Measurements from ENCODE around the gene VWA5A.

The VWA5A gene, protein sequence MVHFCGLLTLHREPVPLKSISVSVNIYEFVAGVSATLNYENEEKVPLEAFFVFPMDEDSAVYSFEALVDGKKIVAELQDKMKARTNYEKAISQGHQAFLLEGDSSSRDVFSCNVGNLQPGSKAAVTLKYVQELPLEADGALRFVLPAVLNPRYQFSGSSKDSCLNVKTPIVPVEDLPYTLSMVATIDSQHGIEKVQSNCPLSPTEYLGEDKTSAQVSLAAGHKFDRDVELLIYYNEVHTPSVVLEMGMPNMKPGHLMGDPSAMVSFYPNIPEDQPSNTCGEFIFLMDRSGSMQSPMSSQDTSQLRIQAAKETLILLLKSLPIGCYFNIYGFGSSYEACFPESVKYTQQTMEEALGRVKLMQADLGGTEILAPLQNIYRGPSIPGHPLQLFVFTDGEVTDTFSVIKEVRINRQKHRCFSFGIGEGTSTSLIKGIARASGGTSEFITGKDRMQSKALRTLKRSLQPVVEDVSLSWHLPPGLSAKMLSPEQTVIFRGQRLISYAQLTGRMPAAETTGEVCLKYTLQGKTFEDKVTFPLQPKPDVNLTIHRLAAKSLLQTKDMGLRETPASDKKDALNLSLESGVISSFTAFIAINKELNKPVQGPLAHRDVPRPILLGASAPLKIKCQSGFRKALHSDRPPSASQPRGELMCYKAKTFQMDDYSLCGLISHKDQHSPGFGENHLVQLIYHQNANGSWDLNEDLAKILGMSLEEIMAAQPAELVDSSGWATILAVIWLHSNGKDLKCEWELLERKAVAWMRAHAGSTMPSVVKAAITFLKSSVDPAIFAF

DNA sequence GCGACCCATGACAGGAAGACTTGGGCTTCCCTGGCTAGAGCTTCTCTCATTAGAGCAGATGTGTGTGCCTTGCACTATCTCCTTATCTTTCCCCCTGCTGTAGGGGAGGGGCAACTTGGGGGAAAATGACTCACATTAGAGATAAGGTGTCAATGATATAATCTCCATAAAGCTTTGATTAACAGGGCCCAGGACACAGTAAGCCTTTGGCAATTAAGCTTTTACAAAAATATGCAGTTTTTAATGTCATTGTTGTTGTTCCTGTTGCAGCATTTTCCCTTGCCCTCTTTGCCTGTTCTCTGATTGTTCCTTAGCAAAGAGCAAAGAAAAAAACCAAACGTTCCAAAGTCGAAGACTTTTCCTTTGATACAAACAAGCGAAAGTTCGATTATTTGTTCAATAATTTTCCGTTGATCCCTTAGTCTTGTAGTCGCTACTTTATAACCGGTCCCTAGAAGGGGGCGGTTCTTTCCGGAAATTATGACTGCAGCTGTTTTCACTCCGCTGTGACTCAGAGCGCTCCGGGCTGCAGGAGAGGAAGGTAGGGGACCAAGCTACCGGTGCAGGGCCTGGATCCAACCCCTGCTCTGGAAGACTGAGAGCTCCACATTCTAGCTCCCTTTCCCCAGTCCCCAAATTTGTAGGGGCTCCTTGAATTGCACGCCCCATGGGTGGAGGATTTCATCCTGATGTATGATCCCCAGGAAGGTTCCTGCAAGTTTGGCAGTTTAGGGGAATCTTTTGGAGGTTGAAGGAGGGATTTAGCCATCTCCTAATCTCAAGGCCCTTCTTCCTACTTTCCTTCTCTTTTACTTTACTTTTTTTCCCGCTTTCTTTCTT, at the start of gene VWA5A:
Gene VWA5A (plus strand): TSS at position 509 of the 840 bp plus-strand sequence. CDS start 2,062 bp downstream, outside the sequence.
- in situ Hi-C loops (cut with MboI; ENCODE audit: low sequenced_read_pairs), result no loop called here

DNA sequence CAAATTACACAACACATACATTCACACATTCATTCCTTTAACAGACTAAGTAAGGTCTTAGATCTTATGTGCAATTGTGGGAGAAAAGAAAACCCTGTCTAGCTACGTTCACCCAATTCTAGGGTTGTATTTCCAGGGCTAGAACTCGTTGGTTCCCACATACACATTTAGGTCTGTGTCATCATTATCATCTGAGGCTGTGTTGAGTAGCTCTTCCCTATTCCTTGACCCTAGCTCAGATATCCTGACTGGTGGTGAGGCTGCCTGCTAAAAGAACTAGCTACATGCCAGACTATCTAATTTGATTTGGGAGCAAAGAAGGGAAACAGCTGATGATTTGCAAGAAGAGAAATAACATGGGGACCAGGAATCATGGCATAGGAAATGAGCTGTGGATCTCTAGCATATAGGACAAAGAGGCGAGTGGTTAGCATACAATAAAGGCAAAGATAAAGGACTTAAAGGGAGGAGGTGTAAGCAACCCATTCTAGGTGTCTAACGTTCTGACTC, 46.6 kb upstream of the VWA5A start:
- in situ Hi-C loops (cut with MboI; ENCODE audit: low sequenced_read_pairs), result no loop called here

DNA sequence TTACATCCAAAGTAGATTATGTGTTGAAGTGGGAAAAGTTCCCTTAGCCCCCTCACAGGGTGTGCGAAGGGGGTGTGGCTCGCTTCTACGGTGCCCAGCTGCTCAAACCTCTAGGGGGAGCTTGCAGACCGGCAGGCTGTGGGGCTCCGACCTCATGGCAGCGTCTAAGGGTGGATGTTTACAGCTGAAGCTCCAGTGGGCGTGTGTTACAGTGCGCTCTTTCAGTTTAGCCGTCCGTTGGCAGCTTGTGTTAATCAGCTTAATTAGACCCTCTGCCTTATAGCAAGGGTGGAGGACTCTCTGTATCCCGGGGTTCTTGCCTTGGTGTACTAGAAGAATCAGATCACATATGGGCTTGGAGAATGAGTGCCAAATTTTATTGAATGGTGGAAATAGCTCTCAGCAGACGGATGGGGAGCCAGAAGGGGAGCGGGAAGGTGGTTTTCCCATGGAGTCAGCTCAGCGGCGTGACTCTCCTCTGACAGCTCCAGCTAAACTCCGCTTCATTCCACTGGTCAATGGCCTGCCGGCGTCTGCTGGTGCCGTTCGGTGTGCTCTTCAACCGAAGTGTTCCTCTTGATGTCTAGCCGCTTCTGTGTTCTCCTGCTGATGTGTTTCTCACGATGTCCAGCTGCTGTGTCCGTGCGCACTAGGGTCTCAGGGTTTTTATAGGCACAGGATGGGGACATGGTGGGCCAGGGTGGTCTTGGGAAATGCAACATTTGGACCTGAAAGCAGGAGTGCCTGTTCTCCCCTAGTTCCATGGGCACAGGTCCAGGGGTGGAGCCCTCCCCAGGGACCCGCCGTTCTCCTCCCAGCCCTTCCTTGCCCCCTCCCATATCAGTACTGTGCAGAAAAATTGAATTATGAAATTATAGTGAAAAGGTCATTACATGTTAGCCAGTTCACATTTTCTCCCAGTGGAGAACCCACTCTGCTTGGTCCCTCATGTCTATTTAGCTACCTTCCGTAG, 45.5 kb upstream of the VWA5A start:
- in situ Hi-C loops (cut with MboI; ENCODE audit: low sequenced_read_pairs), result no loop called here

DNA sequence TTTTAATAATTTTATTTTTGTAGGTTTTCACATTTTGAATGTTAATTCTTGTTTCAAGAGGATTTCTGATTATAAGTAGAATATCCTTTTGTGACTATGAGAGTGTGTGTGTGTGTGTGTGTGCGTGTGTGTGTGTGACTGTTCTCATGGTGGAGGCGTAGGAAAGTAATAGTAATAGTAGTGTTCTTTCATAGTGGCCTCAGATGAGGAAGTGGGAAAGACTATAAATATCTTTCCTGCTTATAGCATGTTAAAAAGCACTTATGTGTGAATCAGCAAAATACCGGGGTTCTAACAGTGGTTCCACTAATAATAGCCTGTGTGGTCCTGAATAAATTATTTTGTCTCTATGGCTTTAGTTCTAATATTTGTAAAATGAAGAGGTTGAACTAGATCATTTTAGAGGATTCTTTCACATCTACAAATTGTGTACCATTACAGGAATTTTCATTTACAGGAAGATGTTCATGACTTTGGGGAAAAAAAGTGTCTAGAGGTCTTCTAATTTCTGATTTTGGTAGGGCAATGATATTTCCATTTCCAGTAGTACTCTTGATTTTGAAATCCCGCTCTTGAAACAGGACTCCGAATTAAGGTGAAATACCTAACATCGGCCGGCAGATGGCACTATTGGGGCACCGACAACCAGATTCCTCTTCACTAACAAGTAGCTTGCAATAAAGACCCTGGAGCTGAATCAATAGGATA, 44.2 kb upstream of the VWA5A start:
- in situ Hi-C loops (cut with MboI; ENCODE audit: low sequenced_read_pairs), result no loop called here

DNA sequence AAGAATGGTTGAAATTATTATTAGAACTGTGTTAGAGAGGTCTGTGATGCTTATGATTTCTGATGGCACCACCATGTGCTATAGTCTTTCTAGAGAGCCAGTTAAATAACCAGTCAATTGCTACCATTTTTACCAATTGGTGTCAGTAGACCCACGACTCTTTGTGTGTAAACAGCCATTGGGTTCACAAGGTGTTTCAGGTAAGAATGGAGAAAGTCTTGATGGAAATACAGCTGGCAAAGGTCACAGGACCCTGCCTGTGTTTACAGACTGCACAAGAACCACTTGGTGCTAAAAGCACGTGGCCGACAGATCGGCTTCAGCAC, 43.7 kb upstream of the VWA5A start:
- in situ Hi-C loops (cut with MboI; ENCODE audit: low sequenced_read_pairs), result no loop called here

DNA sequence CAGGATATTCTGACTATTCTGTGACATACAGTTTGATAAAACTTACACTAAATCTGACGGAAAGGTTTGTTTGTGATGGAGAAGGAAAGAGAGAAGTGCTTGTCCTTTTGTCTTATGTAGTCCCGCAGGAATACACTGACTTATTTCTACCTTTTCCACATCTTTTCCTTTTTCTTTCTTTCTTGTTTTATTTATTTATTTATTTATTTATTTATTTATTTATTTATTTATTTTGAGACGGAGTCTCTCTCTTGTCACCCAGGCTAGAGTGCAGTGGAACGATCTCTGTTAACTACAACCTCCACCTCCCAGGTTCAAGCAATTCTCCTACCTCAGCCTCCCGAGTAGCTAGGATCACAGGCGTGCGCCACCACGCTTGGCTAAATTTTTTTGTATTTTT, 43.1 kb upstream of the VWA5A start:
- in situ Hi-C loops (cut with MboI; ENCODE audit: low sequenced_read_pairs), result no loop called here

DNA sequence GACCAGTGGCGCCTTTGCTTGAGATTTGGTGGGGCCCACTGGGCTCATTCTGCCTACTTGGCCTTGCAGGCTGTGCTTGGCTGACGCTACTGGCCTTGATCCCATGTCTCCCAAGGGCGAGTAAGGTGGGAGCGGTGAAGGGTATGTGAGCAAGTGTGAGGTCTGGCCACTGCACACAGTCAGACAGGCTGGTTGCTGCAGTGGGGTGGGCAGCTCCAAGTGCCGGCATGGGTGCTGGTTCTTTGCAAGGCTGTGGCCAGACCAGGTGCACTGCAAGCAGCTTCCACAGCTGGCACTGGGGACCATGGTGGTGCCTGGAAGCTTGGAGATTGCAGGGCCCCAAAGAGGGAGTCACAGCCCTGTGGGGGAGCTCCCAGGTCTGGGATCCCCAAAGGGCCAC, 40.7 kb upstream of the VWA5A start:
- in situ Hi-C loops (cut with MboI; ENCODE audit: low sequenced_read_pairs), result no loop called here

DNA sequence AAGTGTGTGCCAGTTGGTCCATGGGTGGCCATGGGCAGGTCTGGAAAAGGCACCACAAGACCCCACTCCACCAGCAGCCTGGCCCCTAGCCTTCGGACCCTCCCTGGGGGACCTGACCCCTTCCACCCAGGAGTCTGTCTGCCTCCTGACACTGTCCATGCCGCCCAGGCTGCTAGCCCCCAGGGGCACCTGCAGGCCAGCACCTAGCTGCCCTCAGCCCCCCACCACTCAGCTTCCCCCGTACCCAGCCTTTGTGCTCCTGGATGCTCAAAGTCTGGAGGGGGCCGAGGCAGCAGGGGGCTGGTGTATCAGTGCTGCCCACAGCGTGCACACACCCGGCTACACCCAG, 39.8 kb upstream of the VWA5A start:
- in situ Hi-C loops (cut with MboI; ENCODE audit: low sequenced_read_pairs), result no loop called here

DNA sequence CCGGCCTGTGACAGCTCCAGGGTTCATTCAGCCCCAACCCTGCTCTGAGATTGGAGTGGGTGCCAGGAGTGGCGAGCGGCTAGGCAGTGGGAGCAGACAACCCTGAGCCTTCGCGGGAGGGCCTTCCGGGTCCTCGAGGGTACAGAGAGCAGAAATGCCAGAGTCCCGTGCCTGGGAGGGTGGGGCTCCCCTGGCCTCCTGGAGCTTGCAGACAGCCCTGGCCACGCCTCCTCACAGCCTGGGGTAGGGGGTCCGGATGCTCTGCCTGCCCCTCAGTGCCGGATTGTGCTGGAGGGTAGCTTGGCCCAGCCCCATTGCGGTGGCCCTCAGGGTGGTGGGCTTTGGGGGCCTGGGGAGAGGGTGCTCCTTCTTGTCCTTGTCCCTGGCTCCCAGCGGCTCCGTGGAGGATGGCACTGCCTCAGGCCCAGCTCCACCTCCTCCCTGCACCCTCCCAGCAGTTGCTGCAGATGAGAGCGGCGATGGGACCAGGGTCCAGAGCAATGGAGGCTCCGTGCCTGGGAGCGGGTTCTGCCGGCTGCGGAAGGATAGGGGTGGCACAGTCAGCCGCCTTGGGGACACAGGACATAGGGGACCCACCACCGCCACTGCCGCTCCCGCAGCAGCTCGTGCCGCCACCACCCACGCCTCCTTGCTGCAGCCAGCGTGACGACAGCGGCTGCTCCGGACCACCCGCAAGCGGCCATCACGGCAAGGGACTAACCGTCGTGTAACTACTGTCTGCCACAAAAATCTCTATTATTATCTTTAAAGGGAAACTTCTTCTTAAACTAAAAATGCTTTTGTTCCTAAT, 39.2 kb upstream of the VWA5A start:
- in situ Hi-C loops (cut with MboI; ENCODE audit: low sequenced_read_pairs), result no loop called here

DNA sequence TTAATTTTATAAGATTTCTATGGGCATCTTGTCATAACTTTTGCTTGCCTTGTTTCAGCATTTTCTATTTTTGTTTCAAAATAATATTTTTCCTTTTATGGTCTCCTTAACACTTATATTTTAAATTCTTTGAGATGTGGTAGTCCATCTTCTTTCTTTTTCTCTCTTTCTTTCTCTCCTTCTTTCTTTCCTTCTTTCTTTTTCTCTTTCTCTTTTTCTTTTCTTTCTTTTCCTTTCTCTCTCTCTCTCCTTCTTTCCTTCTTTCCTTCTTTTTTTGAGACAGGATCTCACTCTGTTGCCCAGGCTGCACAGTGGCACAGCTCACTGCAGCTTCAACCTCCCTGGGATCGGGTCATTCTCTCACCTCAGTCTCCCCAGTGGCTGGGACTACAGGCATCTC, 38.0 kb upstream of the VWA5A start:
- in situ Hi-C loops (cut with MboI; ENCODE audit: low sequenced_read_pairs), result no loop called here

DNA sequence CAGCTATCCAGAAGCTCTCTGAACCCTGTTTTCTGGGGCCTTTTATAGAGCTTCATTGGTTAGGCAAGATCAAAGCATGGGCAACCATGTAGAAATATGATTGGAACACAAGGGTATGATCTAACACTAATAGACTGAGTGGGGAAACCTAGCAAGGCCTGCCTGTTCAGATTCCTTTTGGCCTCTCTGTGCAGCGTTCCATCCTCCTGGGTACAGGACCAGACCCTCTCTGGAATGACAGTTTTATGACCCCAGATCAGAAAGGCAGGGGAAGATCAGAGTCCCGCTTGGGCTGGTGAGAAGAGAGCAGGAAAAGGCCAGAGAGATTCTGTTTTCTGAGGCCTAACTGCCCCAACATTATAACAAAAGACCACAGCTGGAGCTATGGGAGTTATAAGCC, 36.7 kb upstream of the VWA5A start:
- in situ Hi-C loops (cut with MboI; ENCODE audit: low sequenced_read_pairs), result no loop called here

DNA sequence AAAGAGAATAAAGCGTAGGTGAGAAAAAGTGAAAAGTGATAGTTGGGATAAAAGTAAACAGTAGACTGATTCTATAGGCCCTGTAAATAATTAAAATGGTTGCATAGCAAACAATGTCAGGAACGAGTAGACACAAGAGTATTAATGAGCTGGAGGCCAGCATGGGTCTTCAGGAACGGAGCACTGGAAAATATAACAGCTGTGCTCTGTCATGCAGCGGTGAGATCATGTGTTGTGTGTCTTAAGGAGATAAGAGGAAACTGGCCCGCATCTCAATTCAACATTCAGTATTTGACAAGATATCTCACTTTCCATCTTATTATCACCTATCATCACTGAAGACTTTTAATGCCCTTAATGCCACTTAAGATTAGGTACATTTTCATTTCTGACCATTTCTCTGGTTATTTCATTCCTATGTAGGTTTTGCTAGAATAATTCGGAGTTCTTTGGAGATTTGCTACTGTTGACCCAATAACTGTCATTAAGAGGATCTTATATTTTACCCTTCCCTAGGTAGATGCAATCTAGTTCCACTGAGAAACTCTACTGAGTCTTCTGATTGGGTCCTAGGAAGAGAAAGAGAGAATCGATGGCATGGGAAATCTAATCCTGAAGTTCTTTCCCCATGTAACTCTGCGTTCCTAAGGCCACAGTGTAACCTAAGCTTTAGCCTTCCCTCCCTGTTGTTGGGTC, 35.5 kb upstream of the VWA5A start:
- in situ Hi-C loops (cut with MboI; ENCODE audit: low sequenced_read_pairs), result no loop called here

DNA sequence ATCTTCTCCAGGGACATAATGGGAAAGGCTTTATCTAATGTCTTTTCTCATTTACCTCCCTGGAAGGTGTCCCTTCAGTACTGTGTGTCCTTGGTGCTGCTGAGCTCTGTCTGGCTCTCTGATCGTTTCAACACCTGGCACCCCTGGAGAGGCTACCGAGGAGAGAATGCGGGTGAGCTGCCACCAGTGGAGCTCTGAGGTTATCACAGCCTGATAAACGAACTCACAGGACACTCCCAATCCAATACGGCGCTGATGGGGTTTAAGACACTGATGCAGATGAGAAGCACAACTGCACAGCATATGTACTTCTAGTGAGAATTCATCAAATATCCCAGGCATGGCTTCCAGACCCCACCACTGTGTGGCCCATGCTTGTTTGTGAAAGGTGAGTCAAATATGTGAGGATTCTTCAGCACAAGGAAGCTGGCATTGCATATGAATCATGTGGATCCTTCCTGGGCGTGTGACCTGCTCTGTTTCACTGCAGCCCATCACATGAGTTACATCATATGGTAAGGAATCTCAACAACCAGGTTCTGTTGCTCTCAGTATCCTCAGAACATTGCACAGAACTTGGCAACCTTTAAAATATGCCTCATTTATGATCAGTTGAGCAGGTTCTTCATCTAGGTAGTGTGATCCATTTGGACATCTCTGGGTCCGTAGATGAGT, 34.8 kb upstream of the VWA5A start:
- in situ Hi-C loops (cut with MboI; ENCODE audit: low sequenced_read_pairs), result no loop called here

DNA sequence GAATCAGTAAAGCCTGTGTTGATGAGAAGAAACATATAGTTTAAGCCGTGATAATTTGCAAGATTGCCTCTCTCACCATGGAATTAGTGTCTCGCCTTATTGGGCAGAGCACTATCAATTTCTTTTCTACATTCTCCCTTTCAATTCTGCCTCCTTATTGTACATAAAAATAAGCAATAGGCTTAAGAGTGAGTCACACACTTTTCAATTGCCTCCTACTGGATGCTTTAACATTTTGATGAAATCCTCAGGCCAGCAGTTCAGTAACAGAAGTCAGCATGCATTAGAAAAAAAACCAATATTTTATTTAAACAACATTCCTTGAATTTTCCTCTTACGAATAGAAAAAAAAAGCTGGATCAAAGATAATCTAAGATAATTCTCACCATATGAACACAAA, 33.8 kb upstream of the VWA5A start:
- in situ Hi-C loops (cut with MboI; ENCODE audit: low sequenced_read_pairs), result no loop called here

DNA sequence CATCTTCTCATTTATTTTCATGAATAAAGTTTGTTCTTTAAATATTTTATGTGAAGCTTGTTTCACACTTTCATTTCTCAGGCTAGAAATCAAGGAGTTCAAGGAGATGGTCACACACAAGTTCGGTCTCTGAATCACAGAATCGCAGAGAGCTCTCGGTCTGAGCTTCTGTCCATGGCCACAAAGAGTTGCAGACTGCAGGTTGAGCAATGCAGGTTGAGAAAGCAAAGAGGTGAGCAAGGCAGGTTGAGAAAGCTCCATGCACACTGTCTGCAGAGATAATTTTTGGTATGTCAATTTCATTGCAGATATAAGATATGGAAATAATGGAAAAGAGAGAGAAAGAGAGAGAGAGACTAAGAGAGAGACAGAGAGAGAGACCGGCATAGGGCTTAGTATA, 32.9 kb upstream of the VWA5A start:
- in situ Hi-C loops (cut with MboI; ENCODE audit: low sequenced_read_pairs), result no loop called here

DNA sequence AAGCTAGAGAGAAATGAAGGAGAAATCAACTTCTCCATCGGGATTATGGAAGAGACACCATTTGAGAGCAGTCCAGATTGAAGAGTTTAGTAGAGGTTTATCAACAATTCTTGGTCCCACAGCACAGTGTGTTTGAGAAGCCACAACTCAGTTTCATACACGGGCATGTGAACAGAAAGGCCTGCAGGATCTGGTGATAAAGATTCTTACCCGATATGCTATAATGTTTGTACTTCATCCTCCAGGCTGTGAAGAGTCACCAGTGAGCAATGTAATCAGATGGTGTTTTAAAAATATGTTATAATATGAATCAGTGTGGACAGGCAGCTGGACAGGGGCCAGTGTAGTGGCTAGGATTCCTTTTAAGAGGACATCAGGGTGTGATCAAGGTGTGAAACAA, 29.7 kb upstream of the VWA5A start:
- in situ Hi-C loops (cut with MboI; ENCODE audit: low sequenced_read_pairs), result no loop called here

DNA sequence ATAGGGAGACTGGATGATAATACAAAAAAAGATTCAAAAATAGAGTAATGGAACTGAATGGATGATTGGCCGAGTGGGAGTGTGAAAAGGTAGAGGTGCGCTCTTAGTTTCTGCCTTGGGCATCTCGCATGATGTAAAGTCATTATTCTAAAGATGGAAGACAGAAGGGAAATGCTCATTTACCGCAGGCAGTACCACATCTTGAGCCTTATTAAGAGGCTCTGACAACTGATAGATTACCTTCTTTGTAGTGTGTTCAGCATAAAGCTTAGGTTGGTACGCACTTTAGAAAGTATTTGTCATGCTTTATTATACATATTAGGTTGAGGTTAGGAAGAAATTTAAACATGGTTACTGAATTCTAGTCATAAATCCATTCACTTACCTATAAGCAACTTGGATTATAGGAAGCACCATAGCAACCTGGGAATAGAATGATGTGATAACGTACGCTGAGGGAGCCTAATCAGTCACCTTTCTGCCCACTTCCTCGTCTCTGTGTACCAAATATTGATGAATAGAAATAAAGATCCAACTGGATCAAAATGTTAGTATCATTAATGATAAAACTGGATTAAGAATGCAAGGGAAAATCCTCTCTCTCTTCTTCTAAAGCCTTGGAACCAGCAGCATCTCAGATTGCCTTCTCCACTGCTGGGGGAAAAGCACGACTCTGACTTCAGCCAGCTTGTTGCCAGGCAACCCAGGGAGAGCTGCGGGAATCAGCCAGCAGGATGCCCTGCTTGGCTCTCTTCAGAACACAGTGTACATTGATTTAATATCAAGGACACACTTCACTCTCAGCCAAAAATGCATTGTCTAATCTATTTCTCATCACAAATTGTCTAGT, 29.0 kb upstream of the VWA5A start:
- in situ Hi-C loops (cut with MboI; ENCODE audit: low sequenced_read_pairs), result no loop called here

Measured in HL-60/S4 treated with retinoic acid at 250 ng/mL for 4 days and 3 days (cell line).